ENCODE data around the gene PROX1.

- TF ChIP-seq CEBPB (IDR thresholded peaks at IDR 0.05; ENCODE audit: low read depth, low read length): no peak
- TF ChIP-seq CTCF (conservative IDR thresholded peaks at IDR 0.05; ENCODE audit: low read depth, low read length): no peak
- no peak for TF ChIP-seq CHD1 (IDR thresholded peaks at IDR 0.05; ENCODE audit: low read depth, low read length)
- TF ChIP-seq POLR2A (IDR thresholded peaks at IDR 0.05; ENCODE audit: low read depth, low read length): no peak
- no peak for TF ChIP-seq RAD21 (IDR thresholded peaks at IDR 0.05; ENCODE audit: low read length)
- TF ChIP-seq MXI1 (IDR thresholded peaks at IDR 0.05; ENCODE audit: borderline replicate concordance, low read depth, low read length): no peak
- TF ChIP-seq RFX5 (IDR thresholded peaks at IDR 0.05; ENCODE audit: low read depth, low read length): no peak
- TF ChIP-seq SMC3 (IDR thresholded peaks at IDR 0.05; ENCODE audit: low read depth, low read length): no peak
- TF ChIP-seq RCOR1 (IDR thresholded peaks at IDR 0.05; ENCODE audit: insufficient replicate concordance, low read length): no peak
- no peak for TF ChIP-seq USF2 (IDR thresholded peaks at IDR 0.05; ENCODE audit: low read depth, low read length)
- TF ChIP-seq FOS (IDR thresholded peaks at IDR 0.05; ENCODE audit: low read depth, low read length): no peak
These were observed 47.9 kb upstream of the PROX1 start for GRCh38 chr1:213939888-213940287.

Measured in IMR-90 (cell line).